HG03135 (cell line): ENCODE results near the gene TM4SF1.
"Not testable (repeated sequence)": the region's sequence is repeated elsewhere in the genome, so short reads cannot be mapped to it uniquely, and the experiment has no call there.

ENCODE experiments used
- ATAC-seq: cut with Tn5 transposase; IDR thresholded peaks from one replicate; pipeline ENCODE4 v1.9.1; 2021; ENCODE audit warnings: mild to moderate bottlenecking, moderate library complexity; ENCODE audit not compliant: unreplicated experiment

TM4SF1 gene

DNA sequence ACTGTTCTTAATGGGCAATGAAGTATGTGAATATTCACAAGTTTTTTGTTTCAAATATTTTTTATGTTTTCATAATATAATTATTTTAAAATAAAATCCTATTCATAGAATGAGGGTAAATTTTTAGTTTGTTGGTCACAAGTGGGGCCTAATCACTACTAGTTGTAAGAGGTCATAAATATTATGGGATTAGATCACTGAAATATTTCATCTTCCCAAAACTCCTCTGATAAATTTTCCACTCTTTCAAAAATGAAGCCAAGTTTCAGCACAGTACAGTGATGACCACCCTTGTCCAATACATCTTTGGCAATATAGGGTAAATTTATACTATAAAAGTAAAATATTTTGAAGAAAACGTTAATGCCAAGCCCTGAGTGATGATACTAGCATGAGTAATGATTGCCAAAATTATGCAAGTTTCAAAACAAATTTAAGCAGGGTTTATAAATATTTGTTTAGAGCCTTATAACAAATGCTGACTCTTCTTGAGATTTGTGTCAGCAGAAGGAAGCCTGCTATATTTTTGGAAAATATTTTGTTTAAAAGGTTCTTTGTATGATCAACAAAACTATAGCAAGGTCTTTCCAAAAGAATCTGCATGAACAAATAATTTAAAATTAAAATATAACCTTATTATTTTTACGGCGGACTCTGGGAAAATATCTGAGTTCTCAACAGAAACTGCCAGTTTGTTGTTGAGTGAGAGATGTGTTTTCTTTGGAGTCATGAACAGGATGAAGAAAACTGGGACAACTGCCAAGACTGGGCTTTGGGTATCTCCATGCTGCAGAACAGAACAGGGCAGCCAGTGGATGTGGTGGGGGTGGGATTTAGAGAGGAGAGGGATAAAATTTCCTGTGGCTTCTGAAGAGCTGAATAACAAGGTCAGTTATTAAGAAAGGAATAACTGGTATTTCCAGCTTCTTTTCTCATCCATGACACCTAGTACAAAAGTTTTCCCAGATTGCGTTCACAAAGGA is 17.9 kb upstream of the TM4SF1 start:
- ATAC-seq, result no peak

DNA sequence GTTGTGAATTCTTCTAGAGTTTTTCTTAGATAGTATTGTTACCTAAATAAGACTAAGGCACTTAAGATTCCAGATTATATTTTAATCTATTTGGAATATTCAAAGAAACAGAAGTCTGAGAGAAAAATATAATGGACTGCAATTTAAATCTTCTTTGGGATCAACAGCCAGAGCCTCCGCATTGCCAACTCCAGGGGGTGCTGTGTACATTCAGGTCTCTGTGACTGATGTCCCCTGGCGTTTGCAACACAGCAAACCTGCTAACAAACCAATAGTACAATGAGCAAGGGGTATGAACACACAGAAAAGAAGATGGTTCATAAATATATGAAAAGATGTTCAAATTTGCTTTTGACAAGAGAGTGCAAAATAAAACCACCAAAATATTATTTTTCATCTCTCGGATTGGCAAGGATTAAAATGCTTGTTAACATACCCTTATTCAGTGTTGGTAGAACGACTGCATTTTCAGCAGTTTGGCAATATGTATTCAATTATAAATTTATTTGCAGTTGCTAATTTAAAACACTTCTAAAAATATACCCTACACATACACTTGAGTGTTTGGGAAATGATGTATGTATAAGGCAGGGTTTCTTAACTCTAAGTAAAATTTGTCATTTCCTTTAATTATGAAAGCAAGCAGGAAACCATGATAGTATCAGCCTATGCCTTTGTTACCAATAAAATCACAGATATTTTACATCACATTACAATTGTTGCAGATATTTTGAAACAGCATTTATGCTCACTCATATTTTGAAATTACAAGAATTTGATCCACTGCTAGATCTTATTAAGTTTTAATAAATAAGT is 16.1 kb upstream of the TM4SF1 start:
- ATAC-seq, result peak; percentile 90

DNA sequence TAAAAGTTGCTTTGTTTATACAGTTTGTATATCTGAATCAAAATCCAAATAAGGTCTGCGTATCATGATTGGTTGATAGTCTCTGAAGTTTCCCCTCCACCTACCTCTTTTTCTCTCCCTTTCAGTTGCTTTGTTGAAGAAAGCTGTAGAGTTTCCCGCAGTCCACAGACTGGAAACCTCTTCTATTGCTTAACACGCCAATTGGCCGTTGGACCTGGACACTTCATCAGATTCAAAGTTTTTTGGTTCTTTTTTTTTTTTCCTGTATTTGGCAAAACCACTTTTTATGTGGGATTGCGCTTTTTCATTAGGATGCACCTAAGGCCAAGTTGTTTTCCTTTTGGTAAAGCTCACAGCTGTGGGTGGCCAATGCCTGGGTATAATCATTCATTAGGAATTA is 14.5 kb upstream of the TM4SF1 start:
- no peak for ATAC-seq

DNA sequence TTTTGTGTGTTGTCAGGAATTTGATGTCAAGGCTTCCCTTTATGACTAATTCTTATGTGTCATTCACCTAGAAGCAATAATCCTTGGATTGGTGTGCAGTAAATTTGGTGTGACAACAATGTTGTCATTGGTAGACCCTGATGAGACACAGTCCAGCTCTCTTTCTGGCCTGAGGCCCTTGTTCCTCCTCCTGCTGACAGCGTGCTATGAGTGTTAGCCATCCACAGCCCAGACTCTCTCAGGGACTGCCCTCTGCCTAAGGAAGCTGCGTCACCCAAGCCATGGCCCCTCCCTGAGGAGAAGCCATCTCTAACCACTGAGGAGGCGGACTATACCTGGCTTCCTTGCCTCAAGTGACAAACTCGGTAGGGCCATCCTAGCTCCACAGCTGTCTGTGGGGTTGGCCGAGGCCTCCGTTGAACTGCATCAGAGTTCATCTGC is 13.3 kb upstream of the TM4SF1 start:
- ATAC-seq, result no peak

DNA sequence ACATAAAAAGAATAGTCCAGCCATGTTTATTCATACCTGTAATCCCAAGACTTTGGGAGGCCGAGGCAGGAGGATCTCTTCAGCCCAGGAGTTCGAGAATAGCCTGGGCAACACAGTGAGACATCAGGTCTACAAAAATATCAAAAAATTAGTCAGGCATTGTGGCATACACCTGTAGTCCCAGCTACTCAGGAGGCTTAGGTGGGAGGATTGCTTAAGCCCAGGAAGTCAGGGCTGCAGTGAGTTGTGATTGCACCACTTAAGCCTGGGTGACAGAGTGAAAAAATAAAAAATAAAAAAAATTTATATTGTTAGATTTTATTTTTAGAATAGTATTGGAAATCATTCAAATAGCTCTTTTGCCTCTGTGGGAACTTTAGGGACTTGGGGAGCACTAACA is 12.8 kb upstream of the TM4SF1 start:
- ATAC-seq, result no peak

DNA sequence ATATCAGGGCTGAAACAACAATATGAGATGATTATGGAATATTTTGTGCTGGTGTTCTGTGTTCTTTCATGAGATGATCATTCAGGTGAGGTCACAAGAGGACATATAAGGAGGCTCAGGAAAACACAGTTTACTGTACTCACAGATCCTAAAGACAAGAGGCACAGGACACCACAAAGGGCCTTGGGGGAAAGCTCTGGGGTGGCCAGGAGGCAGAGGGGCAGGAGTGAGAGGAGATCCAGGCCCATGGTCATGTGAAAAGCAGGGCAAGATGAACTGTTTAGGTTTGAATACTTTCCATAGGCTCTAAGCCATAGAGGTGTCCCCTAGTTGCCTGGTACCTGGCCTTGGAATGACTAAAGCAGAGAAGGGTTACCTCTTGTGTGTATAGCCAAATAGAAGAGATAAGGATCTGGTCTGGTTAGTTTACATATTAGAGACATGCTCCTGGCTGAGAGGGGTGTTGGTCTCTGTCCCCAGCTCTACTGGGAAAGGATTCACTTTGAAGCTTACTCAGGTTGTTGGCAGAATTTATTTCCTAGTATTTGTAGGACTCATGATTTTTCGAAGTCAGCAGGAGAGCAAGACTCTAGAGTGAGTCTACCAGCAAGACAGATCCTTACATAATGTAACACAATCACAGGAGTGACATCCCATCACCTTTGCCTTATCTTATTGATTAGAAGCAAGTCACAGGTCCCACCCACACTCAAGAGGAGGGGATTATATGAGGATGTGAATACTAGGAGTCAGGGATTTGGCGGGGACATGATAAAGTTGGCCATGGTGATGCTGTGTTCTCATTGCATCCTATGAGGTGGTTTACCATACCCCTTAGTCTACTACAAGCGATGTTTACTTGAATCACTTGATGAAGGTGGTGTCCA is 11.3 kb upstream of the TM4SF1 start:
- no peak for ATAC-seq

DNA sequence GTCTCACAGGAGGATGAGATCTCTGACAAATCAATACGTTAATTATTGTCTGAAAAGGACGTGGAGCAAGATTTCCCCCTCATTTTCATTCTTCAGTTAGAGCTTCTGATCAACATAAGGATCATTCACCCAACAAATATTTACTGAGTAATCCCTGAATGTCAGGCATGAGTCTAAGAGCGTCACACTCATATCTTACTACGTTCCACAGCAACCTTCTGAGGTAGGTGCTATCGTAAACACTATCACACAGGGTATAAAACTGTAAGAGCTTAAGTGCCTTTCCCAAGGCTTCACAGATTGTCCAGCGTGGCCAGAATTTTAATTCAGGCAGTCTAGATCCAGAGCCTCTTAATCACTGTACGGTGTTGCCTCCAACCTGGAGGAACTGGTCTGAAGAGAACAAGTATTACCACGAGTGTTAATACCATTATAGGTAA is 10.6 kb upstream of the TM4SF1 start:
- no peak for ATAC-seq

DNA sequence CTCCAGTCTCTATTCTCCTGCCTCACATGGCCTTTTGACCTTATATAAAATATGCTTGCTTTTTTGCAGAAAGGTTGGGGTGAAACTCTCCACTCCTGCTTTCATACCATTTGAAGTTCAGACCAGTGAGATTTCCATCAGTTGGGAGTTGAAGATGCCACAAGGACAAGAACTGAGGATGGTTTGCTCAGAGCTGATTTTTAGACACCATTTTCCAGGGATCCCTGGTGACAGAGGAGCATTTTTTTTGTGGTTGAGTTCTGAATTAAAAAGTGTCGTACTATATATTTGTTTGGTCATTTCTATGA is 8.8 kb upstream of the TM4SF1 start:
- ATAC-seq, result no peak

DNA sequence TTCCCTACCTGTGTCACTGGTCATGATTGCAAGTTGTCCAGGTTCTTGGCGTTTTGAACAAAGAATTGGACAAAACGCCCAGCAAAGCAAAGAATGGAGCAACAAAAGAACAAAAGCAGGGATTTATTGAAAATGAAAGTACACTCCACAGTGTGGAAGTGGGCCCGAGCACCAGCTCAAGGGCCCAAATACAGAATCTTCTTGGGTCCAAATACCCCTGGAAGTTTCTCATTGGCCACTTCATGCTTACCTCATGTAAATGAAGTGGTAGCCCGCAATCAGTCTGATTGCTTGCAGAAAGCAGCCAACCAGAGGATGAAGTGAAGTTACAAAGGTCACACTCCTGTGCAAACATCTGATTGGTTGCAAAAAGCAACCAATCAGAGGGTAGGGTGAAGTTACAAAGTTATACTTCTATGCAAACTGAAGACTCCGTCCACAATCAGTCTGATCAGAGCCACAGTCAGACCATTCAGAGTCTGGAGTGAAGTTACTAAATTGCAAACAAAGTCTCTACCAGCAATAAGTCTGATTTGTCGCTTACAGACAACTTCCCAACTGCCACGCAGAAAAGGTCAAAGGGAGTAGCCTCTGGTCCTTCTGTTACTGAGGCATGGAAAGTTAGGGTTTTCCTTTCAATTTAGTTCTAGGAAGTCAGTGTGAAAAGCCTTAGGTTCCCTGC is 8.3 kb upstream of the TM4SF1 start:
- ATAC-seq, result no peak

DNA sequence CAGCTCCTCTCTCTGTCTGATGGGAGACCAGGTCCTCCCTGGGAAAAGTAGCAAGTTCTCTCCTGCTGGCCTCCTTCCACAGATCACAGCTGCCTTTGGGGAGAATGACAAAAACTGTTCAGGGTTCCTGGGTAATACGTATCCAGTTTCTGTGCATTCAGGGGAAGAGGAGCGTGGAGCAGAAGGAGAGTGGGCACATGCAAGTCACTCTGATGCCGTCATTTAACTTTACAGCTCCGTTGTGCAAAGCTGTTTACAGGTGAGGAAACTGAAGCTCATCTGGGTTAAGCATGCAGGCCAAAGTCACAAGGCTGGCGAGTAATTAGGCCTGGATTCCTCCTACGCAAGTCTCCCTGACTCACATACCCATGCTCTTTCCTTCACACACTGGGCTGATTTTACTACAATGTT is 7.5 kb upstream of the TM4SF1 start:
- ATAC-seq, result no peak

DNA sequence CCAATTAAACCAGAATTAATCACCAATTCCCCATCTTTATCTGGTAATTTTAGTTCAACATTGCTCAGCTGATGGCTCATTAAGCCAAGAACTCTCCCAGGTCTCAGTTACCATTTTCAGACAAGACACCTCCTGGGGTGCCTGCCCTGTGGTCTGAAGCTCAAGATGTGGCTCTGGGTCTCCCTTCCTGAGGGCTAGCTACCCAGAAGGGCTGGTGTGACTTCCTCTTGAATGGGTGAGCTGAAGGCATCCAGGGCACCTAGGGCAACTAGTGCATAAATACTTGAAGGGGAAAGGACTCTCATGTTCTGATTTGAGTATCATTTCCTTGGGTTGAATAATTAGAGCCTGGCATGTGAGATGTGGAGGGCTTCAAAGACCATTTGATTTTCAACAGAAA is 6.7 kb upstream of the TM4SF1 start:
- ATAC-seq, result no peak

DNA sequence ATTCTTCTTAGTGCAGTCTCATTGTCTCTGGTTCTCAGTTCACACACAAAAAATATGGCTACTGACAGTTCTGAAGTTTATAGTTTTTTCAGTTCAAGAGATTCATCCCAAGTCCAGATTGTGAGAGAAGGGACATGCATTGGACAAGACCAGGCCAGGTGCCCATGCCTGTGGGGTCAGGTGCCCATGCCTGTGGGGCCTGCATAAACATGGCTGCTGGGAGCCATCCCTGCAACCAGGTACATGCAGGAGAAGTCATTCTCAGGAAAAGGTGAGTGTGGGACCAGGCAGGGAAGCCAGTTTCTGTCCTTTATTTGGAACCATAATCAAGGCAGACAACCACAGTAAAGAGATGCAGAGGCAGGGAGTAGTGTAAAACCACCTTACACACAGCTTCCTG is 6.3 kb upstream of the TM4SF1 start:
- ATAC-seq, result no peak

DNA sequence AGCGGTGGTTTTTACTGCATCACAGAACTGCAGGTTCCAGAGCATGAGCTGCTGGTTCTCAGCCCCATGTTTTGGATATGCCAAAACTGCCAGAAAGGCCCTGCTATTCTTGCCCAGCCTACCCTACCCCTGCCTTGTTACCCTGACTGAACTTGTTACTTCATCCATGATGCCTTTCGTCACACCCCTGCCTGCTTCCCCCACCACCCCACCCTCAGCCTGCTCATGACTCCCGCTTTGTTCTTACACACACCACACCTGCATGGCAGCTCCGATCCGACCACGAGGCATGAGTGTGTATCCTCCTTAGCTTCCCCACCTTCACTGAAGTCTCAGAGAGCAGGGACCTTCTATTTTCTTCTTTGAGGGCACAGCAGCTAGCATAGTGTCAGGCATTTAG is 5.1 kb upstream of the TM4SF1 start:
- no peak for ATAC-seq

DNA sequence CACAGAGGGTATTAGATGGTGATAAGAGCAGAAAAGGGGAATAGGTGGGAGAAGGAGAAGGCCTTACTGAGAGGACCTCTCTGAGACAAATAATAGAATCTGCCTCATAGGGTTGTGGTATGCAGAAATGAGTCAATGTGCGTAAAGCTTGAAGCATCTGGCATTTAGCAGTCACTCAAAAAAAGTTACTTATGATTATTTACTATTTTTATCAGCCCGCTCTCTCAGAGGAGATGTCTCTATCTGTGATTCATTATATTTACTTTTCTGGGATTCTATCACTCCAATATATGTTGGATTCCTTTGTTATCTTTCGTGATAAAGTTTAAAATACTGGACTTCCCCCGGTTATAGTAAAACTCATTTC is 4.6 kb upstream of the TM4SF1 start:
- ATAC-seq, result no peak

DNA sequence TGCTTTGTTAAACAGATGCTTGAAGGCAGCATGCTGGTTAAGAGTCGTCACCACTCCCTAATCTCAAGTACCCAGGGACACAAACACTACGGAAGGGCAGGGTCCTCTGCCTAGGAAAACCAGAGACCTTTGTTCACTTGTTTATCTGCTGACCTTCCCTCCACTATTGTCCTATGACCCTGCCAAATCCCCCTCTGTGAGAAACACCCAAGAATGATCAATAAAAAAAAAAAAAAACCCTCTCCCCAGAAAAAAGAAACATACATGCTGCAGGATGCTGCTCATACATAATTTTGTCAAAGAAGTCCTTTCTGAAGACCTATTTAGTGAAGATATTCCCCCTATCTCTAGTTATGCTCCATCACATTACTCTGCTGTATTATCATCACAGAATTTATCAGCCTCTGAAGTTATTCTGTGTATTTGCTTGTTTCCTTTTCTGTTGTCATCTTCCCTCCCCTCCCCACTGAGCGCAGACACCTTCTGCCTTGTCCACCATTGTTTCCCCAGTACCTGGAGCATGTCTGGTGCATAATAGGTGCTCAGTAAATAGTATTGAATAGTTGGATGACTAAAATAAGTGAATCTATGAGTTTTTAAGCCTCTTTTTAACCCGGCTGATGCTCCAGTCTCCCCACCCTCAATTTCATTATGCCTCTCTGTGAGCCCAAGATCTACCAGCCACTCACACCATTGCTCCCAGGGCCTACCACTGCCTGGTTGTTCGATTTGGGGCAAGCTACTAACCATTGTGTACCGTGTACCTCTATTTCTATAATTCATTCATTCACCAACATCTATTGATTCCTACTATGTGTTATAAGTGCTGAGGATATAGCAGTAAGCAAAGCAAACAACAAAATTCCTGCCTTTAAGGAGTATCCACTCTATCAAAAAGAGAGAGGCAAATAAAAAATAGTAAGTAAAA is 4.0 kb upstream of the TM4SF1 start:
- no peak for ATAC-seq

DNA sequence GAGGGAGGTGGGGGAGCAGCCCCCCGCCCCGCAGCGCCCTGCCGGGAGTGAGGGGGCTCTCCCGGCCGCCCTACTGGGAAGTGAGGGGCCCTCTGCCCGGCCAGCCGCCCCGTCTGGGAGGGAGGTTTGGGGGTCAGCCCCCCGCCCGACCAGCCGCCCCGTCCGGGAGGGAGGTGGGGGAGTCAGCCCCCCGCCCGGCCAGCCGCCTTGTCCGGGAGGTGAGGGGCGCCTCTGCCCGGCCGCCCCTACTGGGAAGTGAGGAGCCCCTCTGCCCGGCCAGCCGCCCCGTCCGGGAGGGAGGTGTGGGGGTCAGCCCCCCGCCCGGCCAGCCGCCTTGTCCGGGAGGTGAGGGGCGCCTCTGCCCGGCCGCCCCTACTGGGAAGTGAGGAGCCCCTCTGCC is 2.8 kb upstream of the TM4SF1 start:
- ATAC-seq, result not testable (repeated sequence)

DNA sequence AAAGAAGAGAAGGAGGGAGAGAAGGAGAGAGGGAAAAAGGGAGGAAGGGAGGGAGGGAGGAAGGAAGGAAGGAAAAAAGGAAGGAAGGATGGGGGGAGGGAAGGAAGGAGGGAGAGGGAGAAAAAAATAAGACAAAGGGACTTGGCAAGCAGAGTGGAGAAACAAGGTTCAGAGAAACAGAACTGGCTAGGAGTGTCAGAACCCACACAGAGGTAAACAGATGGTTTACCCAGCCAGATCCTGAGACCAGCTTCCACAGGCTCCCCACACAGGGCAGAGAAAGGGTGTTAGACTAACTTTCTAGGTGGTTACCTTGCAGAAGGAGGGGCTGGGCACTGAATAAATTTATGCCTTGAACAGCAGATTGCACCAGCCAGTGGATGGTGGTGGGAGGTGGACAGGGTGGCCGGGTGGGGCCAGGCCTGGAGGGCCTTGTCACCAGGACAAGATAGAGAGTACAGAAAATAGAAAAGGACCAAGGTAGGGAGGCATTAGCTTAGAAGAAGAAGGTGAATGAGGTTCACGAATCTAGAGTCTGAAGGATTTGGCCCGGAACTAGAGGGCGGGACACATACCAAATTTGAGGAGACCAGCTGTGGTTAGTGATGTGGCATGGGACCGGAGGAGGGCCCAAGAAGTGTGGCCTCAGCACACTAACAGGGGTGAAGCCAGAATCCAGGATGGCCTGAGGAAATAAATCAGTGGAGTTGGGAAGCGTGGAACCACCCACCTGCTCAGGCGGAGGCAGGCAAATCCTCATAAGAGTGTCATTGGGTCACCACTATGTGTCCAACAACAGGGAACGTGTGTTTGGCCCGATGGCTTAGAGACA is 1.2 kb upstream of the TM4SF1 start:
- no peak for ATAC-seq

DNA sequence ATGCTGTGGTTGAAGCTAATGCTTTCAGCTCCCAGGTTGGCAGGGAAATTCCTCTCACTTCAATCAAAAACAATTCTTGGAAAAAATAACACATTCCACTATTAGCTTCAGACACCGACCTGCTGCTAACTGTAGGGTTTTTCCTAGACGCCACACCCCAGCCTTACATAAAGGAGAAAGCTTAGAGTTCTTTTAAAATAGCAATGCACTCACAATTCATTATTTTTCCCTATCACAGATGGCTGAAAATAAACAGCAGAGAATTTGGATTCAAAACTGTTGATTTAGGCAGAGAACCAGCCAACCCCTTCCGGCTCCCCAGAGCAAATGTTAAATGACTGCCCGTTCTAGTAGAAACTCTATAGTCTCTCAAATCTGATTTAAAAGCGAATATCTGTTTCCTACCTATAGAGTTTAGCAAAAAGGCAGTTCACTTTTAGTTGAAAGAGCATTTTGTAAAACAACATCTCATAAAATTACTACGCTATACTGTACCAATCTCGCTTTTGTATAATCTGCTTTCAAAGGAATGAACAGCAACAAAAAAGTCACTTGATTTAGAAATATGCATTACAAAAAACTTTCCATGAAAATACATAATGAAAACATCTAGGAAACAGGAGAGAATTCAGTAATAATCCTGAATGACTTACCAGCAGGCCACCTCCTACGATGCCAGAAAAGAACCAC is 586 bp downstream of the TM4SF1 start:
- ATAC-seq, result no peak
